SK-N-MC (cell line): ENCODE measurements around the gene FOXD2.

Experiments used
- DNase-seq: peaks from one replicate; pipeline ENCODE4 v3.0.0-alpha.2; 2011; ENCODE audit warnings: low read depth, low spot score
- H3K27ac ChIP-seq: fragments of 200-600 bp; sonication (generic); 2 replicates; pipeline ENCODE4 v1.5.1; 2016; ENCODE audit warnings: mixed run types
- H3K36me3 ChIP-seq: fragments of 200-600 bp; sonication (generic); 2 replicates; pipeline ENCODE4 v1.6.1; 2017; ENCODE audit warnings: antibody characterized with exemption, low read length, mixed read lengths; ENCODE audit not compliant: insufficient read depth
- H3K4me3 ChIP-seq: fragments of 200-600 bp; sonication (generic); 2 replicates; pipeline ENCODE4 v1.5.1; 2016
- H3K9ac ChIP-seq: fragments of 200-600 bp; sonication (generic); 2 replicates; pipeline ENCODE4 v1.8.0; 2017; ENCODE audit warnings: mixed run types, mixed read lengths; ENCODE audit not compliant: insufficient read length
- H3K9me3 ChIP-seq: fragments of 200-600 bp; sonication (generic); 2 replicates; pipeline ENCODE4 v1.6.1; 2017; ENCODE audit warnings: low read depth, mild to moderate bottlenecking, antibody characterized with exemption, low read length, moderate library complexity, mixed read lengths
- EZH2 ChIP-seq: fragments of 200-600 bp; sonication (generic); IDR thresholded peaks from one replicate; pipeline ENCODE4 v1.6.1; 2017; ENCODE audit warnings: antibody characterized with exemption
- FOXP2 ChIP-seq: optimal IDR thresholded peaks from 2 replicates; pipeline ENCODE3; 2011; ENCODE audit warnings: mild to moderate bottlenecking, moderate library complexity; ENCODE audit not compliant: insufficient read depth; ENCODE audit errors: extremely low read length, control extremely low read depth
- POLR2AphosphoS5 ChIP-seq: IDR thresholded peaks from 2 replicates; pipeline ENCODE4 v1.6.1; 2012; ENCODE audit warnings: mild to moderate bottlenecking, low read depth, low read length, borderline replicate concordance

The FOXD2 gene

GRCh38 chr1:47469910-47470309, 32.1 kb downstream of the FOXD2 start:
- H3K36me3 ChIP-seq = no peaks in the 10 kb centered on the region
- DNase-seq = no peak
- H3K9me3 ChIP-seq = no peaks in the 10 kb centered on the region
- no peak overlapping the region for H3K27ac ChIP-seq
- H3K4me3 ChIP-seq = no peak overlapping the region
- TF ChIP-seq EZH2 (no peak), FOXP2 (no peak), POLR2AphosphoS5 (no peak)
- no peak overlapping the region for H3K9ac ChIP-seq

- DNase-seq = no peak
Observed at GRCh38 chr1:47471163-47471562, 33.3 kb downstream of the FOXD2 start.

GRCh38 chr1:47474278-47475193, 36.7 kb downstream of the FOXD2 start:
- Histone ChIP-seq H3K9me3 (no peaks in the 10 kb centered on the region), H3K9ac (no peak overlapping the region), H3K4me3 (no peak overlapping the region), H3K27ac (no peak overlapping the region), H3K36me3 (no peaks in the 10 kb centered on the region)
- TF ChIP-seq POLR2AphosphoS5 = no peak
- TF ChIP-seq EZH2 = no peak
- no peak for TF ChIP-seq FOXP2
- DNase-seq = no peak

More at GRCh38 chr1:47471163-47471562, 33.3 kb downstream of the FOXD2 start:
- no peak for TF ChIP-seq POLR2AphosphoS5
- TF ChIP-seq EZH2 = no peak
- Histone ChIP-seq H3K36me3 (no peaks in the 10 kb centered on the region), H3K27ac (no peak overlapping the region), H3K4me3 (no peak overlapping the region), H3K9ac (no peak overlapping the region), H3K9me3 (no peaks in the 10 kb centered on the region)

GRCh38 chr1:47477595-47478080, 39.8 kb downstream of the FOXD2 start:
- H3K9ac ChIP-seq = no peak overlapping the region
- no peaks in the 10 kb centered on the region for H3K36me3 ChIP-seq
- no peaks in the 10 kb centered on the region for H3K9me3 ChIP-seq
- H3K27ac ChIP-seq = no peak overlapping the region
- TF ChIP-seq EZH2 (no peak), POLR2AphosphoS5 (no peak), FOXP2 (no peak)
- H3K4me3 ChIP-seq = no peak overlapping the region
- no peak for DNase-seq

GRCh38 chr1:47478090-47478489, 40.2 kb downstream of the FOXD2 start:
- H3K36me3 ChIP-seq = no peaks in the 10 kb centered on the region
- no peak overlapping the region for H3K27ac ChIP-seq
- H3K4me3 ChIP-seq = no peak overlapping the region
- H3K9me3 ChIP-seq = no peaks in the 10 kb centered on the region
- no peak overlapping the region for H3K9ac ChIP-seq
- TF ChIP-seq EZH2 (no peak), FOXP2 (no peak), POLR2AphosphoS5 (no peak)
- no peak for DNase-seq

GRCh38 chr1:47479664-47480063, 41.8 kb downstream of the FOXD2 start:
- no peaks in the 10 kb centered on the region for H3K9me3 ChIP-seq
- TF ChIP-seq POLR2AphosphoS5 (no peak), EZH2 (no peak)
- no peak overlapping the region for H3K27ac ChIP-seq
- no peaks in the 10 kb centered on the region for H3K36me3 ChIP-seq
- DNase-seq = no peak
- H3K4me3 ChIP-seq = no peak overlapping the region
- H3K9ac ChIP-seq = no peak overlapping the region

- Histone ChIP-seq H3K36me3 (no peaks in the 10 kb centered on the region), H3K9ac (no peak overlapping the region), H3K4me3 (no peak overlapping the region), H3K9me3 (no peaks in the 10 kb centered on the region), H3K27ac (no peak overlapping the region)
- no peak for TF ChIP-seq POLR2AphosphoS5
- no peak for TF ChIP-seq EZH2
- no peak for DNase-seq
Observed at GRCh38 chr1:47481936-47482335, 44.1 kb downstream of the FOXD2 start.

- no peaks in the 10 kb centered on the region for H3K9me3 ChIP-seq
- no peaks in the 10 kb centered on the region for H3K36me3 ChIP-seq
- no peak overlapping the region for H3K4me3 ChIP-seq
- TF ChIP-seq POLR2AphosphoS5 (no peak), EZH2 (no peak), FOXP2 (no peak)
- H3K27ac ChIP-seq = no peak overlapping the region
- DNase-seq = no peak
- H3K9ac ChIP-seq = no peak overlapping the region
Observed at GRCh38 chr1:47482786-47483185, 44.9 kb downstream of the FOXD2 start.

- H3K9me3 ChIP-seq = no peaks in the 10 kb centered on the region
- TF ChIP-seq EZH2 (no peak), POLR2AphosphoS5 (no peak), FOXP2 (no peak)
- no peak overlapping the region for H3K9ac ChIP-seq
- H3K27ac ChIP-seq = no peak overlapping the region
- no peak for DNase-seq
- no peaks in the 10 kb centered on the region for H3K36me3 ChIP-seq
- H3K4me3 ChIP-seq = no peak overlapping the region
Observed at GRCh38 chr1:47483651-47484050, 45.8 kb downstream of the FOXD2 start.
